Measurements from ENCODE around the gene MYO1H.
"Not testable (repeated sequence)": the region's sequence is repeated elsewhere in the genome, so short reads cannot be mapped to it uniquely, and the experiment has no call there.

Gene MYO1H

GRCh38 chr12:109473526-109474270, 126.0 kb downstream of the MYO1H start:
- DNase-seq (ENCODE audit: low read depth) = not testable (repeated sequence)

- no peak for DNase-seq (ENCODE audit: low read depth)
Observed at GRCh38 chr12:109475121-109475520, 127.4 kb downstream of the MYO1H start.

- no peak for DNase-seq (ENCODE audit: low read depth)
Observed at GRCh38 chr12:109475993-109476806, 128.5 kb downstream of the MYO1H start.

GRCh38 chr12:109476807-109477184, 129.1 kb downstream of the MYO1H start:
- DNase-seq (ENCODE audit: low read depth) = no peak

GRCh38 chr12:109477185-109477962, 129.7 kb downstream of the MYO1H start, which contains the start of the genes KCTD10 and UBE3B:
KCTD10 (minus strand) TSS chr12:109477300; CDS start chr12:109477262, 38 bp downstream.
UBE3B (plus strand) TSS chr12:109477634; CDS start chr12:109483552, 5,918 bp downstream.
- DNase-seq (ENCODE audit: low read depth) = peak; percentile 78

GRCh38 chr12:109477963-109478315, 130.2 kb downstream of the MYO1H start:
- DNase-seq (ENCODE audit: low read depth) = no peak

- no peak for DNase-seq (ENCODE audit: low read depth)
Observed at GRCh38 chr12:109479761-109480160, 132.1 kb downstream of the MYO1H start.

- DNase-seq (ENCODE audit: low read depth) = no peak
Observed at GRCh38 chr12:109480356-109480755, 132.7 kb downstream of the MYO1H start.

GRCh38 chr12:109481863-109482262, 134.2 kb downstream of the MYO1H start:
- no peak for DNase-seq (ENCODE audit: low read depth)

- no peak for DNase-seq (ENCODE audit: low read depth)
Observed at GRCh38 chr12:109482491-109482890, 134.8 kb downstream of the MYO1H start.

- DNase-seq (ENCODE audit: low read depth) = no peak
Observed at GRCh38 chr12:109482894-109483293, 135.2 kb downstream of the MYO1H start.

- DNase-seq (ENCODE audit: low read depth) = no peak
Observed at GRCh38 chr12:109483346-109483745, 135.6 kb downstream of the MYO1H start.

GRCh38 chr12:109485201-109485600, 137.5 kb downstream of the MYO1H start:
- DNase-seq (ENCODE audit: low read depth) = no peak

GRCh38 chr12:109487181-109488050, 139.7 kb downstream of the MYO1H start:
- no peak for DNase-seq (ENCODE audit: low read depth)

GRCh38 chr12:109488051-109488665, 140.5 kb downstream of the MYO1H start:
- DNase-seq (ENCODE audit: low read depth) = no peak

GRCh38 chr12:109489016-109489954, 141.6 kb downstream of the MYO1H start:
- no peak for DNase-seq (ENCODE audit: low read depth)

- DNase-seq (ENCODE audit: low read depth) = no peak
Observed at GRCh38 chr12:109489955-109490565, 142.4 kb downstream of the MYO1H start.

- no peak for DNase-seq (ENCODE audit: low read depth)
Observed at GRCh38 chr12:109491671-109492070, 144.0 kb downstream of the MYO1H start.

- DNase-seq (ENCODE audit: low read depth) = no peak
Observed at GRCh38 chr12:109492371-109492770, 144.7 kb downstream of the MYO1H start.
